Prostate gland (tissue), 2 donors: Measurements from ENCODE around the gene MACROH2A2. TPM values are rescaled to one million over a fixed set of nuclear protein-coding genes. Genes with fewer than 3 reads are reported as not detected.
"Not testable (repeated sequence)": the region's sequence is repeated elsewhere in the genome, so short reads cannot be mapped to it uniquely, and the experiment has no call there.

ENCODE experiments used
- DNase-seq: peaks from one replicate; pipeline ENCODE4 v3.0.0-alpha.2; 2019; ENCODE audit warnings: low spot score
- H3K27ac ChIP-seq, 2 donors: fragments of 200-600 bp; sonication (generic); 2 replicates each; pipeline ENCODE4 v1.5.1; 2017 to 2019
- H3K27me3 ChIP-seq: fragments of 200-600 bp; sonication (generic); replicated peaks from 2 replicates; pipeline ENCODE4 v1.5.1; 2019; ENCODE audit not compliant: insufficient read depth
- H3K36me3 ChIP-seq, 2 donors: fragments of 200-600 bp; sonication (generic); 1 replicate in 1 of 2; 2 replicates in 1 of 2; pipeline versions ENCODE4 v1.5.1 to v1.8.1; 2017 to 2019
- H3K4me1 ChIP-seq: fragments of 200-600 bp; sonication (generic); replicated peaks from 2 replicates; pipeline ENCODE4 v1.5.1; 2019
- H3K4me3 ChIP-seq, 2 donors: fragments of 200-600 bp; sonication (generic); 2 replicates each; pipeline ENCODE4 v1.5.1; 2017 to 2019
- H3K9me3 ChIP-seq: fragments of 200-600 bp; sonication (generic); 2 replicates; pipeline ENCODE4 v1.5.1; 2017
- CTCF ChIP-seq, 4 experiments: fragments of 200-600 bp in 2 of 4; fragments of 450-650 bp in 2 of 4; sonication (generic) in 2 of 4; IDR thresholded peaks; 1 replicate in 3 of 4; 2 replicates in 1 of 4; pipeline ENCODE4 v1.5.1; 2016 to 2019; ENCODE audit warnings: antibody characterized with exemption in 4 of 4, mild to moderate bottlenecking in 2 of 4, moderate library complexity in 2 of 4
- POLR2A ChIP-seq: fragments of 450-650 bp; IDR thresholded peaks from one replicate; pipeline ENCODE4 v1.6.1; 2016; ENCODE audit warnings: antibody characterized with exemption, mild to moderate bottlenecking
- POLR2AphosphoS5 ChIP-seq: sonication (generic); formaldehyde crosslinking; IDR thresholded peaks from one replicate; pipeline ENCODE4 v1.6.1; 2017; ENCODE audit warnings: antibody characterized with exemption
- WGBS: methylation state at CpG from one replicate; pipeline ENCODE4 v1.1.5; 2018; 5-methylcytosine and 5-hydroxymethylcytosine counted together
- intact Hi-C: fragments of 100-400 bp; cut with DNase I; formaldehyde crosslinking; loops from one replicate; pipeline ENCODE4 v1.14.2; 2022
- total RNA-seq, 2 donors: library from RNA; depleted of rRNA; stranded (reverse); fragments of >200 nt; gene quantifications; one replicate each; pipeline ENCODE4 v1.1.0, GENCODE V29; 2016

MACROH2A2 gene
- total RNA-seq, 2 donors from 2014 or later: 23.1 to 59.5 TPM

- TF ChIP-seq POLR2AphosphoS5: no peak
- TF ChIP-seq POLR2A: no peak
- TF ChIP-seq CTCF (IDR thresholded peaks at IDR 0.05): no peak
- Histone ChIP-seq H3K27me3 (no peaks in the 10 kb centered on the region), H3K4me3 (no peak overlapping the region), H3K36me3 (peaks cover 0 to 4% of the 10 kb centered on the region in 2 donors), H3K27ac (no peak overlapping the region), H3K9me3 (no peaks in the 10 kb centered on the region), H3K4me1 (no peaks in the 10 kb centered on the region)
- intact Hi-C loops: no loop called here
- WGBS: 96% methylated on average over 7 of the region's 7 CpGs
- no peak for DNase-seq
These were observed 66.6 kb downstream of the MACROH2A2 start for GRCh38 chr10:70119197-70119596.

- H3K4me3 ChIP-seq: no peak overlapping the region
- no peaks in the 10 kb centered on the region for H3K27me3 ChIP-seq
- TF ChIP-seq CTCF (IDR thresholded peaks at IDR 0.05) (no peak), POLR2A (no peak), POLR2AphosphoS5 (no peak)
- DNase-seq: no peak
- WGBS: 49% methylated on average over 8 of the region's 8 CpGs
- no peaks in the 10 kb centered on the region for H3K9me3 ChIP-seq
- no peaks in the 10 kb centered on the region for H3K36me3 ChIP-seq
- H3K4me1 ChIP-seq: no peaks in the 10 kb centered on the region
- no peak overlapping the region for H3K27ac ChIP-seq
- intact Hi-C loops: no loop called here
These were observed 67.0 kb downstream of the MACROH2A2 start for GRCh38 chr10:70119623-70120022.

GRCh38 chr10:70120417-70120816 lies 67.8 kb downstream of the MACROH2A2 start:
- intact Hi-C loops: no loop called here
- no peaks in the 10 kb centered on the region for H3K4me1 ChIP-seq
- WGBS: 58% methylated on average over 6 of the region's 6 CpGs

GRCh38 chr10:70121281-70121949 lies 68.8 kb downstream of the MACROH2A2 start:
- no peak overlapping the region for H3K27ac ChIP-seq
- H3K4me1 ChIP-seq: no peaks in the 10 kb centered on the region
- 89% methylated on average over 11 of the region's 11 CpGs for WGBS
- DNase-seq: no peak
- no peaks in the 10 kb centered on the region for H3K36me3 ChIP-seq
- intact Hi-C loops: no loop called here
- no peak overlapping the region for H3K4me3 ChIP-seq
- no peaks in the 10 kb centered on the region for H3K27me3 ChIP-seq
- H3K9me3 ChIP-seq: no peaks in the 10 kb centered on the region
- TF ChIP-seq POLR2A: no peak
- TF ChIP-seq POLR2AphosphoS5: no peak
- no peak for TF ChIP-seq CTCF (IDR thresholded peaks at IDR 0.05)

More at GRCh38 chr10:70120417-70120816, 67.8 kb downstream of the MACROH2A2 start:
- H3K27ac ChIP-seq: no peak overlapping the region
- DNase-seq: no peak
- no peaks in the 10 kb centered on the region for H3K9me3 ChIP-seq
- no peak overlapping the region for H3K4me3 ChIP-seq
- H3K27me3 ChIP-seq: no peaks in the 10 kb centered on the region
- H3K36me3 ChIP-seq: no peaks in the 10 kb centered on the region
- TF ChIP-seq CTCF (IDR thresholded peaks at IDR 0.05) (no peak), POLR2AphosphoS5 (no peak), POLR2A (no peak)

- Histone ChIP-seq H3K9me3 (no peaks in the 10 kb centered on the region), H3K27ac (no peak overlapping the region), H3K4me1 (no peaks in the 10 kb centered on the region), H3K4me3 (no peak overlapping the region), H3K27me3 (no peaks in the 10 kb centered on the region), H3K36me3 (no peaks in the 10 kb centered on the region)
- TF ChIP-seq POLR2AphosphoS5 (no peak), CTCF (IDR thresholded peaks at IDR 0.05) (no peak), POLR2A (no peak)
- intact Hi-C loops: no loop called here
- 93% methylated on average over 5 of the region's 5 CpGs for WGBS
- DNase-seq: no peak
These were observed 70.1 kb downstream of the MACROH2A2 start for GRCh38 chr10:70122742-70123141.

GRCh38 chr10:70123166-70123565 lies 70.5 kb downstream of the MACROH2A2 start:
- DNase-seq, intact Hi-C loops, H3K27ac ChIP-seq, H3K36me3 ChIP-seq, H3K27me3 ChIP-seq, H3K4me3 ChIP-seq, H3K9me3 ChIP-seq, H3K4me1 ChIP-seq: not testable (repeated sequence)
- 91% methylated on average over 9 of the region's 9 CpGs for WGBS
